LNCAP (cell line): Measurements from ENCODE around the gene MBD3L4.
A peak's percentile ranks its signal among the peaks of the same experiment; 100 is the strongest.

Source experiments
- TF ChIP-seq, protein P1 (sequence below): fragments of 450-650 bp; IDR thresholded peaks from 2 replicates; pipeline ENCODE4 v1.5.1; 2017; ENCODE audit warnings: mild to moderate bottlenecking

Gene MBD3L4

GRCh38 chr19:7006135-7006704 is 33.8 kb downstream of the MBD3L4 start:
- TF ChIP-seq, protein P1, sequence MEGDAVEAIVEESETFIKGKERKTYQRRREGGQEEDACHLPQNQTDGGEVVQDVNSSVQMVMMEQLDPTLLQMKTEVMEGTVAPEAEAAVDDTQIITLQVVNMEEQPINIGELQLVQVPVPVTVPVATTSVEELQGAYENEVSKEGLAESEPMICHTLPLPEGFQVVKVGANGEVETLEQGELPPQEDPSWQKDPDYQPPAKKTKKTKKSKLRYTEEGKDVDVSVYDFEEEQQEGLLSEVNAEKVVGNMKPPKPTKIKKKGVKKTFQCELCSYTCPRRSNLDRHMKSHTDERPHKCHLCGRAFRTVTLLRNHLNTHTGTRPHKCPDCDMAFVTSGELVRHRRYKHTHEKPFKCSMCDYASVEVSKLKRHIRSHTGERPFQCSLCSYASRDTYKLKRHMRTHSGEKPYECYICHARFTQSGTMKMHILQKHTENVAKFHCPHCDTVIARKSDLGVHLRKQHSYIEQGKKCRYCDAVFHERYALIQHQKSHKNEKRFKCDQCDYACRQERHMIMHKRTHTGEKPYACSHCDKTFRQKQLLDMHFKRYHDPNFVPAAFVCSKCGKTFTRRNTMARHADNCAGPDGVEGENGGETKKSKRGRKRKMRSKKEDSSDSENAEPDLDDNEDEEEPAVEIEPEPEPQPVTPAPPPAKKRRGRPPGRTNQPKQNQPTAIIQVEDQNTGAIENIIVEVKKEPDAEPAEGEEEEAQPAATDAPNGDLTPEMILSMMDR = no peak

DNA sequence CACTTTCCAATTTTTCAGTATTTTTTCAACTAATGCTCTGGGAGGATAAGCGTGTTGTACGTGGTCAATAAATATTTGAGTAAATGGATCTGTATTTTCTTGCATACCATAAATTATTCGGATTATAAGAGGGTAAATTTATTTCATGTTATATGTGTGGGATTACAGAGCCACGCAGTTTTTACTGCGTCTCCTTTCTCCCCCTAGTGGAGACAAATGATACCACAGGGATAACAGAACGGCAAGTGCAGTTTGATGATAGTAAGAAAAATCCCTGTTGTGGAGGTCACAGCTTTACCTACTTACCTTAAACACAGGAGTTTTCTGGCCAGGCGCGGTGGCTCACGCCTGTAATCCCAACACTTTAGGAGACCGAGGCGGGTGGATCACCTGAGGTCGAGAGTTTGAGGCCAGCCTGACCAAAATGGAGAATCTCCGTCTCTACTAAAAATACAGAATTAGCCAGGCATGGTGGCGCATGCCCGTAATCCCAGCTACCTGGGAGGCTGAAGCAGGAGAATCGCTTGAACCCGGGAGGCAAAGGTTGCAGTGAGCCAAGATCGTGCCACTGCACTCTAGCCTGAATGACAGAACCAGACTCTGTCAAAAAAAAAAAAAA is 35.6 kb downstream of the MBD3L4 start:
- TF ChIP-seq, protein P1 = peak; percentile 84

GRCh38 chr19:7000816-7001215 is 39.2 kb downstream of the MBD3L4 start:
- TF ChIP-seq, protein P1 = no peak

DNA sequence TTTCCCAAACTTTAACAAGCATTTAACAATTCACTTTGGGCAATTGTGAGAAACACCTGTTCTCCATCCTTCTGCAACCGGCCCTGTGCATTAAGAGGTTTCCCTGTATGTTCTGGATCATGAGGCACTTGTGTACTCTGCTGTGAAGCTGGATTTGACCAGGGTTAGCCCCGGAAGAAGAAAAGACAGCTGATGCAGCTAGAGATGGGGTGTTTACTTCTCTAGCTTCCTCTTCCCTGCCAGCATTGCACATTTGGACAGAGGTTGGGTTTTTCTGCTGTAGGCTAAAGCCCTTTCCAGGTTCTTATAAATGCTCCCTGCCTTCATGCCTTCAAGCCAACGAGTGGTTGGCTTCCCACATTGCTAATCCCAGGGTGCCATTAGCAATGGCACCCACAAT is 39.6 kb downstream of the MBD3L4 start:
- TF ChIP-seq, protein P1 = no peak

DNA sequence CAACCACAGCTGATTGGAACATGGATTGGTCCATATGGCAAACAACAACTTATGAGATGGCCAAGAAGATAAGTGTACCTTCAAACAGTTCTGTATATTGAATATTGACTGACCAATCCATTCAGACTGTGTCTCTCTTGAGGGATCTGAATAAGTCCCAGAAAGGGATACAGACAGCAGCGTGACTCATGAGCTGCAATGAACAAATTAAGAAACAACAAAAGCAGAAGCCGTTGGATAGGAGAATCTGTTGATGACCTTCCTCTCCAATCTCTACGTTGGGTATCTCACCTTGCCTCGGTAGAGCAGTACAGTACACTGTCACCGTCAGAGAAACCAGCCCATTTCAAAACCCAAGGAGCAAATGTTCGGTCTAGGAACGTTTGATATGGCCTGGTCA is 40.0 kb downstream of the MBD3L4 start:
- TF ChIP-seq, protein P1 = no peak

GRCh38 chr19:6997679-6998445 is 42.1 kb downstream of the MBD3L4 start:
- TF ChIP-seq, protein P1 = no peak

- TF ChIP-seq, protein P1 = no peak
Observed at GRCh38 chr19:6996810-6997209, 43.2 kb downstream of the MBD3L4 start.
